Measurements from ENCODE around the gene OTUB1.
"Not testable (repeated sequence)": the region's sequence is repeated elsewhere in the genome, so short reads cannot be mapped to it uniquely, and the experiment has no call there.

Gene OTUB1

GRCh38 chr11:64040684-64041322, 54.6 kb downstream of the OTUB1 start:
- no peak for DNase-seq (ENCODE audit: low spot score)
- no peak for TF ChIP-seq CTCF (IDR thresholded peaks at IDR 0.05; ENCODE audit: extremely low read depth, missing control alignments)

- DNase-seq (ENCODE audit: low spot score) = no peak
- TF ChIP-seq CTCF (IDR thresholded peaks at IDR 0.05; ENCODE audit: extremely low read depth, missing control alignments) = no peak
Measured at GRCh38 chr11:64041846-64042245, 55.6 kb downstream of the OTUB1 start.

- no peak for DNase-seq (ENCODE audit: low spot score)
- no peak for TF ChIP-seq CTCF (IDR thresholded peaks at IDR 0.05; ENCODE audit: extremely low read depth, missing control alignments)
Measured at GRCh38 chr11:64042301-64042700, 56.1 kb downstream of the OTUB1 start.

- DNase-seq (ENCODE audit: low spot score) = no peak
- no peak for TF ChIP-seq CTCF (IDR thresholded peaks at IDR 0.05; ENCODE audit: extremely low read depth, missing control alignments)
Measured at GRCh38 chr11:64043545-64043944, 57.3 kb downstream of the OTUB1 start.

GRCh38 chr11:64044730-64045393, 58.6 kb downstream of the OTUB1 start:
- DNase-seq (ENCODE audit: low spot score) = no peak
- no peak for TF ChIP-seq CTCF (IDR thresholded peaks at IDR 0.05; ENCODE audit: extremely low read depth, missing control alignments)

- TF ChIP-seq CTCF (IDR thresholded peaks at IDR 0.05; ENCODE audit: extremely low read depth, missing control alignments) = no peak
- no peak for DNase-seq (ENCODE audit: low spot score)
Measured at GRCh38 chr11:64045700-64046099, 59.5 kb downstream of the OTUB1 start.

GRCh38 chr11:64047373-64047772, 61.1 kb downstream of the OTUB1 start:
- not testable (repeated sequence) for DNase-seq (ENCODE audit: low spot score)

Data from GM20000 (cell line).